Immature natural killer cell (primary cell): ENCODE results near the gene ICAM3. TPM values are rescaled to one million over a fixed set of nuclear protein-coding genes. Genes with fewer than 3 reads are reported as not detected.
"Not testable (repeated sequence)": the region's sequence is repeated elsewhere in the genome, so short reads cannot be mapped to it uniquely, and the experiment has no call there.

Experiments
- DNase-seq, 3 donors: peaks; one replicate each; pipeline ENCODE4 v3.0.0; 2022; ENCODE audit warnings: mixed read lengths in 1 of 3
- H3K27ac Mint-ChIP-seq, 6 donors: one replicate each; pipeline ENCODE4 v1.8.0; 2020; ENCODE audit warnings: mixed read lengths in 6 of 6, mild to moderate bottlenecking in 5 of 6, inconsistent platforms in 4 of 6, moderate library complexity in 3 of 6
- H3K27me3 Mint-ChIP-seq, 3 donors: one replicate each; pipeline ENCODE4 v1.8.0; 2020 to 2021; ENCODE audit warnings: low read depth in 3 of 3, mild to moderate bottlenecking in 3 of 3, mixed read lengths in 3 of 3, moderate library complexity in 3 of 3, inconsistent platforms in 1 of 3
- H3K36me3 Mint-ChIP-seq, 3 donors: one replicate each; pipeline ENCODE4 v1.8.0; 2020; ENCODE audit warnings: mixed read lengths in 3 of 3, inconsistent platforms in 2 of 3, mild to moderate bottlenecking in 2 of 3
- H3K4me1 Mint-ChIP-seq, 2 donors: one replicate each; pipeline ENCODE4 v1.8.0; 2020; ENCODE audit warnings: inconsistent platforms in 2 of 2, mild to moderate bottlenecking in 2 of 2, mixed read lengths in 2 of 2, moderate library complexity in 1 of 2
- H3K4me3 Mint-ChIP-seq, 5 donors: one replicate each; pipeline ENCODE4 v1.8.0; 2020; ENCODE audit warnings: mild to moderate bottlenecking in 5 of 5, mixed read lengths in 5 of 5, inconsistent platforms in 3 of 5, moderate library complexity in 3 of 5
- H3K9me3 Mint-ChIP-seq, 6 donors: one replicate each; pipeline ENCODE4 v1.8.0; 2020; ENCODE audit warnings: mild to moderate bottlenecking in 6 of 6, mixed read lengths in 6 of 6, inconsistent platforms in 4 of 6, moderate library complexity in 3 of 6
- polyA plus RNA-seq, 3 donors: library from polyadenylated mRNA; unstranded; fragments of 300-500 nt; fragmentation: Illumina TruSeq; gene quantifications; one replicate each; pipeline ENCODE4 v1.2.3, GENCODE V29; 2021

The ICAM3 gene
- 100 to 1,000 TPM; 263 to 292 (median 280) TPM for polyA plus RNA-seq

GRCh38 chr19:10339380-10339960 is at the start of gene ICAM3:
Gene ICAM3, minus strand, starts transcription at chr19:10339624. Its CDS starts 10 bp downstream, at chr19:10339614.
- DNase-seq: peak; percentile 47 to 56 (median 47)
- H3K36me3 Mint-ChIP-seq: no peaks in the 10 kb centered on the region
- H3K4me1 Mint-ChIP-seq: peaks cover 22 to 27% of the 10 kb centered on the region in 2 donors
- H3K27ac Mint-ChIP-seq: peak within 1 kb of the TSS; percentile 93 to 96 (median 95)
- H3K9me3 Mint-ChIP-seq: no peaks in the 10 kb centered on the region
- peak within 1 kb of the TSS; percentile 94 to 99 (median 97) for H3K4me3 Mint-ChIP-seq
- H3K27me3 Mint-ChIP-seq: peaks cover 0 to 6% (median 3%) of the 10 kb centered on the region in 3 donors

GRCh38 chr19:10388957-10389356 is 49.5 kb upstream of the ICAM3 start:
- Mint-ChIP-seq H3K27me3 (peaks cover 0 to 7% (median 0%) of the 10 kb centered on the region in 3 donors), H3K4me1 (peaks cover 4 to 12% of the 10 kb centered on the region in 2 donors), H3K27ac (peak overlapping the region in 5 of 6 donors; percentile 29 to 71 (median 52)), H3K4me3 (no peak overlapping the region), H3K9me3 (no peaks in the 10 kb centered on the region), H3K36me3 (peaks cover 9 to 12% (median 11%) of the 10 kb centered on the region in 3 donors)
- DNase-seq: peak; percentile 76 to 78 (median 76)

GRCh38 chr19:10384580-10384979 is 45.2 kb upstream of the ICAM3 start:
- peaks cover 22 to 24% of the 10 kb centered on the region in 2 donors for H3K4me1 Mint-ChIP-seq
- no peaks in the 10 kb centered on the region for H3K9me3 Mint-ChIP-seq
- H3K4me3 Mint-ChIP-seq: no peak overlapping the region
- no peak for DNase-seq
- H3K27me3 Mint-ChIP-seq: peaks cover 6 to 20% (median 8%) of the 10 kb centered on the region in 3 donors
- H3K36me3 Mint-ChIP-seq: no peaks in the 10 kb centered on the region
- H3K27ac Mint-ChIP-seq: peak overlapping the region in 1 of 6 donors; percentile 46

- H3K36me3 Mint-ChIP-seq, H3K9me3 Mint-ChIP-seq, H3K27ac Mint-ChIP-seq, H3K4me3 Mint-ChIP-seq, DNase-seq: not testable (repeated sequence)
- Mint-ChIP-seq H3K27me3 (peaks cover 8 to 17% (median 8%) of the 10 kb centered on the region in 3 donors), H3K4me1 (peaks cover 22 to 25% of the 10 kb centered on the region in 2 donors)
Observed at GRCh38 chr19:10383223-10383499, 43.7 kb upstream of the ICAM3 start.

- Mint-ChIP-seq H3K27ac (peak within 1 kb of the TSS; percentile 93 to 99 (median 97)), H3K9me3 (no peaks in the 10 kb centered on the region), H3K4me1 (peaks cover 24 to 31% of the 10 kb centered on the region in 2 donors), H3K4me3 (peak within 1 kb of the TSS; percentile 88 to 93 (median 91)), H3K27me3 (peaks cover 8 to 17% (median 8%) of the 10 kb centered on the region in 3 donors), H3K36me3 (peaks cover 4 to 9% (median 9%) of the 10 kb centered on the region in 3 donors)
- DNase-seq: peak; percentile 98 to 99 (median 98)
Observed at GRCh38 chr19:10380313-10381102, 41.1 kb upstream of the ICAM3 start, which contains the start of gene TYK2. Gene TYK2, minus strand, starts transcription at chr19:10380572. Its CDS starts 2,166 bp downstream, at chr19:10378406.

- H3K9me3 Mint-ChIP-seq: no peaks in the 10 kb centered on the region
- peaks cover 8 to 17% (median 9%) of the 10 kb centered on the region in 3 donors for H3K27me3 Mint-ChIP-seq
- peaks cover 4 to 12% (median 11%) of the 10 kb centered on the region in 3 donors for H3K36me3 Mint-ChIP-seq
- peak overlapping the region; percentile 88 to 93 (median 91) for H3K4me3 Mint-ChIP-seq
- peak overlapping the region; percentile 93 to 99 (median 97) for H3K27ac Mint-ChIP-seq
- H3K4me1 Mint-ChIP-seq: peaks cover 26 to 31% of the 10 kb centered on the region in 2 donors
- DNase-seq: no peak
Observed at GRCh38 chr19:10379880-10380312, 40.5 kb upstream of the ICAM3 start.

GRCh38 chr19:10378124-10378523 is 38.7 kb upstream of the ICAM3 start:
- Mint-ChIP-seq H3K27ac (peak overlapping the region in 1 of 6 donors; percentile 0), H3K4me1 (peaks cover 27 to 31% of the 10 kb centered on the region in 2 donors), H3K4me3 (no peak overlapping the region)

GRCh38 chr19:10377140-10377640 is 37.8 kb upstream of the ICAM3 start:
- Mint-ChIP-seq H3K36me3 (peaks cover 4 to 13% (median 13%) of the 10 kb centered on the region in 3 donors), H3K27me3 (peaks cover 8 to 16% (median 9%) of the 10 kb centered on the region in 3 donors), H3K4me1 (peaks cover 27 to 31% of the 10 kb centered on the region in 2 donors), H3K4me3 (peak overlapping the region in 1 of 5 donors; percentile 51)
- DNase-seq, H3K9me3 Mint-ChIP-seq, H3K27ac Mint-ChIP-seq: not testable (repeated sequence)

More at GRCh38 chr19:10378124-10378523, 38.7 kb upstream of the ICAM3 start:
- DNase-seq: no peak
- peaks cover 4 to 13% (median 13%) of the 10 kb centered on the region in 3 donors for H3K36me3 Mint-ChIP-seq
- H3K9me3 Mint-ChIP-seq: no peaks in the 10 kb centered on the region
- H3K27me3 Mint-ChIP-seq: peaks cover 8 to 16% (median 9%) of the 10 kb centered on the region in 3 donors

- peaks cover 0 to 3% (median 2%) of the 10 kb centered on the region in 3 donors for H3K27me3 Mint-ChIP-seq
- no peaks in the 10 kb centered on the region for H3K9me3 Mint-ChIP-seq
- no peak overlapping the region for H3K4me3 Mint-ChIP-seq
- H3K27ac Mint-ChIP-seq: no peak overlapping the region
- H3K36me3 Mint-ChIP-seq: peaks cover 4 to 13% (median 13%) of the 10 kb centered on the region in 3 donors
- DNase-seq: no peak
- peaks cover 13 to 17% of the 10 kb centered on the region in 2 donors for H3K4me1 Mint-ChIP-seq
Observed at GRCh38 chr19:10374931-10375330, 35.5 kb upstream of the ICAM3 start.

- Mint-ChIP-seq H3K4me3 (no peak overlapping the region), H3K36me3 (peaks cover 4 to 18% (median 14%) of the 10 kb centered on the region in 3 donors), H3K9me3 (no peaks in the 10 kb centered on the region), H3K27me3 (peaks cover 0 to 1% (median 0%) of the 10 kb centered on the region in 3 donors), H3K27ac (no peak overlapping the region), H3K4me1 (peaks cover 5 to 6% of the 10 kb centered on the region in 2 donors)
- DNase-seq: no peak
Observed at GRCh38 chr19:10372690-10373089, 33.3 kb upstream of the ICAM3 start.

GRCh38 chr19:10368101-10368803 is 28.8 kb upstream of the ICAM3 start:
- peaks cover 0 to 4% (median 0%) of the 10 kb centered on the region in 3 donors for H3K27me3 Mint-ChIP-seq
- H3K36me3 Mint-ChIP-seq: peaks cover 4 to 19% (median 15%) of the 10 kb centered on the region in 3 donors
- H3K9me3 Mint-ChIP-seq: no peaks in the 10 kb centered on the region
- no peaks in the 10 kb centered on the region for H3K4me1 Mint-ChIP-seq
- DNase-seq: no peak
- H3K4me3 Mint-ChIP-seq: no peak overlapping the region
- no peak overlapping the region for H3K27ac Mint-ChIP-seq

- H3K27me3 Mint-ChIP-seq, H3K4me1 Mint-ChIP-seq, H3K27ac Mint-ChIP-seq: not testable (repeated sequence)
Observed at GRCh38 chr19:10366950-10367512, 27.6 kb upstream of the ICAM3 start.

GRCh38 chr19:10365518-10365917 is 26.1 kb upstream of the ICAM3 start:
- no peak overlapping the region for H3K4me3 Mint-ChIP-seq
- no peak overlapping the region for H3K27ac Mint-ChIP-seq
- H3K4me1 Mint-ChIP-seq: no peaks in the 10 kb centered on the region
- H3K36me3 Mint-ChIP-seq: peaks cover 8 to 25% (median 19%) of the 10 kb centered on the region in 3 donors
- H3K9me3 Mint-ChIP-seq: no peaks in the 10 kb centered on the region
- no peak for DNase-seq
- H3K27me3 Mint-ChIP-seq: peaks cover 0 to 7% (median 0%) of the 10 kb centered on the region in 3 donors

More at GRCh38 chr19:10366950-10367512, 27.6 kb upstream of the ICAM3 start:
- H3K9me3 Mint-ChIP-seq, H3K4me3 Mint-ChIP-seq, DNase-seq: not testable (repeated sequence)
- peaks cover 8 to 19% (median 15%) of the 10 kb centered on the region in 3 donors for H3K36me3 Mint-ChIP-seq
